ENCODE measurements around the gene RIMOC1. TPM values are rescaled to one million over a fixed set of nuclear protein-coding genes. Genes with fewer than 3 reads are reported as not detected.

Gene RIMOC1, protein sequence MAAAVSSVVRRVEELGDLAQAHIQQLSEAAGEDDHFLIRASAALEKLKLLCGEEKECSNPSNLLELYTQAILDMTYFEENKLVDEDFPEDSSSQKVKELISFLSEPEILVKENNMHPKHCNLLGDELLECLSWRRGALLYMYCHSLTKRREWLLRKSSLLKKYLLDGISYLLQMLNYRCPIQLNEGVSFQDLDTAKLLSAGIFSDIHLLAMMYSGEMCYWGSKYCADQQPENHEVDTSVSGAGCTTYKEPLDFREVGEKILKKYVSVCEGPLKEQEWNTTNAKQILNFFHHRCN
- total RNA-seq, result 8.4 TPM

- Histone ChIP-seq H3K9me3 (ENCODE audit: control insufficient read depth in 3 of 3, low read length in 3 of 3) (no peaks in the 10 kb centered on the region), H3K27me3 (ENCODE audit: control insufficient read depth in 3 of 3, insufficient read depth in 3 of 3, low read length in 3 of 3) (no peaks in the 10 kb centered on the region), H3K4me1 (ENCODE audit: control insufficient read depth in 3 of 3, insufficient read depth in 3 of 3, low read length in 3 of 3) (peaks cover 10 to 27% (median 22%) of the 10 kb centered on the region in 3 donors), H3K4me3 (ENCODE audit: low read length in 3 of 3) (peak within 1 kb of the TSS; percentile 91 to 96 (median 94)), H3K27ac (ENCODE audit: low read depth, low read length) (peak within 1 kb of the TSS; percentile 95), H3K9ac (ENCODE audit: low read depth in 1 of 3, low read length in 3 of 3) (peak within 1 kb of the TSS; percentile 90 to 98 (median 96)), H3K36me3 (ENCODE audit: control insufficient read depth in 3 of 3, insufficient read depth in 3 of 3, low read length in 3 of 3) (peaks cover 0 to 10% (median 6%) of the 10 kb centered on the region in 3 donors)
These were observed at the start of gene RIMOC1 for GRCh38 chr5:41903892-41904799. Gene RIMOC1 (plus strand): TSS chr5:41904344. CDS start chr5:41904368, 24 bp downstream.

- H3K36me3 ChIP-seq (ENCODE audit: control insufficient read depth in 3 of 3, insufficient read depth in 3 of 3, low read length in 3 of 3), result peaks cover 0 to 20% (median 12%) of the 10 kb centered on the region in 3 donors
These were observed 47.3 kb upstream of the RIMOC1 start for GRCh38 chr5:41856644-41857491.

GRCh38 chr5:41857989-41858388 lies 46.2 kb upstream of the RIMOC1 start:
- no peaks in the 10 kb centered on the region for H3K27me3 ChIP-seq (ENCODE audit: control insufficient read depth in 3 of 3, insufficient read depth in 3 of 3, low read length in 3 of 3)
- no peaks in the 10 kb centered on the region for H3K4me1 ChIP-seq (ENCODE audit: control insufficient read depth in 3 of 3, insufficient read depth in 3 of 3, low read length in 3 of 3)
- no peak overlapping the region for H3K9ac ChIP-seq (ENCODE audit: low read depth in 1 of 3, low read length in 3 of 3)
- no peaks in the 10 kb centered on the region for H3K9me3 ChIP-seq (ENCODE audit: control insufficient read depth in 3 of 3, low read length in 3 of 3)
- peaks cover 0 to 11% (median 4%) of the 10 kb centered on the region in 3 donors for H3K36me3 ChIP-seq (ENCODE audit: control insufficient read depth in 3 of 3, insufficient read depth in 3 of 3, low read length in 3 of 3)
- H3K27ac ChIP-seq (ENCODE audit: low read depth, low read length), result no peak overlapping the region
- no peak overlapping the region for H3K4me3 ChIP-seq (ENCODE audit: low read length in 3 of 3)

More at GRCh38 chr5:41856644-41857491, 47.3 kb upstream of the RIMOC1 start:
- Histone ChIP-seq H3K27ac (ENCODE audit: low read depth, low read length) (no peak overlapping the region), H3K4me3 (ENCODE audit: low read length in 3 of 3) (no peak overlapping the region), H3K9ac (ENCODE audit: low read depth in 1 of 3, low read length in 3 of 3) (peak overlapping the region in 1 of 3 donors; percentile 4), H3K9me3 (ENCODE audit: control insufficient read depth in 3 of 3, low read length in 3 of 3) (no peaks in the 10 kb centered on the region), H3K27me3 (ENCODE audit: control insufficient read depth in 3 of 3, insufficient read depth in 3 of 3, low read length in 3 of 3) (no peaks in the 10 kb centered on the region), H3K4me1 (ENCODE audit: control insufficient read depth in 3 of 3, insufficient read depth in 3 of 3, low read length in 3 of 3) (no peaks in the 10 kb centered on the region)

- no peak overlapping the region for H3K27ac ChIP-seq (ENCODE audit: low read depth, low read length)
- no peak overlapping the region for H3K4me3 ChIP-seq (ENCODE audit: low read length in 3 of 3)
- no peak overlapping the region for H3K9ac ChIP-seq (ENCODE audit: low read depth in 1 of 3, low read length in 3 of 3)
- H3K27me3 ChIP-seq (ENCODE audit: control insufficient read depth in 3 of 3, insufficient read depth in 3 of 3, low read length in 3 of 3), result no peaks in the 10 kb centered on the region
- peaks cover 0 to 11% (median 3%) of the 10 kb centered on the region in 3 donors for H3K36me3 ChIP-seq (ENCODE audit: control insufficient read depth in 3 of 3, insufficient read depth in 3 of 3, low read length in 3 of 3)
- H3K9me3 ChIP-seq (ENCODE audit: control insufficient read depth in 3 of 3, low read length in 3 of 3), result no peaks in the 10 kb centered on the region
- no peaks in the 10 kb centered on the region for H3K4me1 ChIP-seq (ENCODE audit: control insufficient read depth in 3 of 3, insufficient read depth in 3 of 3, low read length in 3 of 3)
These were observed 45.3 kb upstream of the RIMOC1 start for GRCh38 chr5:41858890-41859289.

- H3K27ac ChIP-seq (ENCODE audit: low read depth, low read length), result no peak overlapping the region
- no peak overlapping the region for H3K4me3 ChIP-seq (ENCODE audit: low read length in 3 of 3)
- H3K4me1 ChIP-seq (ENCODE audit: control insufficient read depth in 3 of 3, insufficient read depth in 3 of 3, low read length in 3 of 3), result peaks cover 2 to 4% (median 2%) of the 10 kb centered on the region in 3 donors
- H3K9me3 ChIP-seq (ENCODE audit: control insufficient read depth in 3 of 3, low read length in 3 of 3), result no peaks in the 10 kb centered on the region
- H3K27me3 ChIP-seq (ENCODE audit: control insufficient read depth in 3 of 3, insufficient read depth in 3 of 3, low read length in 3 of 3), result no peaks in the 10 kb centered on the region
- peaks cover 0 to 10% (median 0%) of the 10 kb centered on the region in 3 donors for H3K36me3 ChIP-seq (ENCODE audit: control insufficient read depth in 3 of 3, insufficient read depth in 3 of 3, low read length in 3 of 3)
- no peak overlapping the region for H3K9ac ChIP-seq (ENCODE audit: low read depth in 1 of 3, low read length in 3 of 3)
These were observed 40.2 kb upstream of the RIMOC1 start for GRCh38 chr5:41863871-41864486.

- Histone ChIP-seq H3K27me3 (ENCODE audit: control insufficient read depth in 3 of 3, insufficient read depth in 3 of 3, low read length in 3 of 3) (no peaks in the 10 kb centered on the region), H3K27ac (ENCODE audit: low read depth, low read length) (peak overlapping the region; percentile 81), H3K9ac (ENCODE audit: low read depth in 1 of 3, low read length in 3 of 3) (peak overlapping the region; percentile 81 to 84 (median 83)), H3K36me3 (ENCODE audit: control insufficient read depth in 3 of 3, insufficient read depth in 3 of 3, low read length in 3 of 3) (no peaks in the 10 kb centered on the region), H3K4me3 (ENCODE audit: low read length in 3 of 3) (peak overlapping the region; percentile 83 to 88 (median 85)), H3K9me3 (ENCODE audit: control insufficient read depth in 3 of 3, low read length in 3 of 3) (no peaks in the 10 kb centered on the region), H3K4me1 (ENCODE audit: control insufficient read depth in 3 of 3, insufficient read depth in 3 of 3, low read length in 3 of 3) (peaks cover 13 to 22% (median 17%) of the 10 kb centered on the region in 3 donors)
These were observed 34.9 kb upstream of the RIMOC1 start for GRCh38 chr5:41869151-41869723.

- no peaks in the 10 kb centered on the region for H3K27me3 ChIP-seq (ENCODE audit: control insufficient read depth in 3 of 3, insufficient read depth in 3 of 3, low read length in 3 of 3)
- H3K9me3 ChIP-seq (ENCODE audit: control insufficient read depth in 3 of 3, low read length in 3 of 3), result no peaks in the 10 kb centered on the region
- peak within 1 kb of the TSS; percentile 81 to 84 (median 83) for H3K9ac ChIP-seq (ENCODE audit: low read depth in 1 of 3, low read length in 3 of 3)
- H3K27ac ChIP-seq (ENCODE audit: low read depth, low read length), result peak within 1 kb of the TSS; percentile 81
- no peaks in the 10 kb centered on the region for H3K36me3 ChIP-seq (ENCODE audit: control insufficient read depth in 3 of 3, insufficient read depth in 3 of 3, low read length in 3 of 3)
- H3K4me1 ChIP-seq (ENCODE audit: control insufficient read depth in 3 of 3, insufficient read depth in 3 of 3, low read length in 3 of 3), result peaks cover 13 to 22% (median 17%) of the 10 kb centered on the region in 3 donors
- peak within 1 kb of the TSS; percentile 83 to 88 (median 85) for H3K4me3 ChIP-seq (ENCODE audit: low read length in 3 of 3)
These were observed 34.2 kb upstream of the RIMOC1 start, which contains the start of gene OXCT1 for GRCh38 chr5:41869724-41870626. Gene OXCT1 (minus strand): TSS chr5:41870425. CDS start chr5:41870358, 67 bp downstream.

- H3K36me3 ChIP-seq (ENCODE audit: control insufficient read depth in 3 of 3, insufficient read depth in 3 of 3, low read length in 3 of 3), result no peaks in the 10 kb centered on the region
- H3K9me3 ChIP-seq (ENCODE audit: control insufficient read depth in 3 of 3, low read length in 3 of 3), result no peaks in the 10 kb centered on the region
- H3K27me3 ChIP-seq (ENCODE audit: control insufficient read depth in 3 of 3, insufficient read depth in 3 of 3, low read length in 3 of 3), result no peaks in the 10 kb centered on the region
- peak overlapping the region; percentile 81 to 84 (median 83) for H3K9ac ChIP-seq (ENCODE audit: low read depth in 1 of 3, low read length in 3 of 3)
- H3K27ac ChIP-seq (ENCODE audit: low read depth, low read length), result peak overlapping the region; percentile 81
- peaks cover 13 to 22% (median 17%) of the 10 kb centered on the region in 3 donors for H3K4me1 ChIP-seq (ENCODE audit: control insufficient read depth in 3 of 3, insufficient read depth in 3 of 3, low read length in 3 of 3)
- H3K4me3 ChIP-seq (ENCODE audit: low read length in 3 of 3), result peak overlapping the region; percentile 83 to 88 (median 85)
These were observed 33.5 kb upstream of the RIMOC1 start for GRCh38 chr5:41870627-41871048.
